HCT116 (cell line): Measurements from ENCODE around the gene BDH2.

Source experiments
- CTCF ChIP-seq, 3 experiments: fragments of 200-600 bp in 1 of 3; sonication (generic) in 1 of 3; IDR thresholded peaks in 2 of 3; conservative IDR thresholded peaks in 1 of 3; 2 replicates each; pipeline ENCODE4 v1.5.1; 2012 to 2017; ENCODE audit warnings: low read depth in 2 of 3, low read length in 2 of 3, antibody characterized with exemption in 1 of 3, borderline replicate concordance in 1 of 3, control low read depth in 1 of 3, mild to moderate bottlenecking in 1 of 3, mixed read lengths in 1 of 3, mixed run types in 1 of 3, moderate library complexity in 1 of 3; ENCODE audit not compliant: insufficient read depth in 1 of 3
- EGR1 ChIP-seq: IDR thresholded peaks from 2 replicates; pipeline ENCODE4 v1.6.1; 2012; ENCODE audit warnings: low read depth
- ELF1 ChIP-seq: IDR thresholded peaks from 2 replicates; pipeline ENCODE4 v1.6.1; 2012; ENCODE audit warnings: low read depth, borderline replicate concordance
- EZH2 ChIP-seq: fragments of 200-600 bp; sonication (generic); IDR thresholded peaks from 2 replicates; pipeline ENCODE4 v1.6.1; 2017; ENCODE audit warnings: antibody characterized with exemption, mixed run types
- EZH2phosphoT487 ChIP-seq: fragments of 200-600 bp; IDR thresholded peaks from 2 replicates; pipeline ENCODE4 v1.6.1; 2018; ENCODE audit warnings: antibody characterized with exemption, borderline replicate concordance
- JUND ChIP-seq: IDR thresholded peaks from 2 replicates; pipeline ENCODE4 v1.6.1; 2012
- POLR2A ChIP-seq: IDR thresholded peaks from 2 replicates; pipeline ENCODE4 v1.7.0; 2011; ENCODE audit warnings: borderline replicate concordance; ENCODE audit not compliant: insufficient read depth, insufficient read length; ENCODE audit errors: extremely low read depth
- ZFX ChIP-seq: fragments of 450-650 bp; IDR thresholded peaks from 2 replicates; pipeline ENCODE4 v1.6.1; 2017
- TF ChIP-seq, protein P1 (sequence below): IDR thresholded peaks from 2 replicates; pipeline ENCODE4 v1.6.1; 2012

DNA sequence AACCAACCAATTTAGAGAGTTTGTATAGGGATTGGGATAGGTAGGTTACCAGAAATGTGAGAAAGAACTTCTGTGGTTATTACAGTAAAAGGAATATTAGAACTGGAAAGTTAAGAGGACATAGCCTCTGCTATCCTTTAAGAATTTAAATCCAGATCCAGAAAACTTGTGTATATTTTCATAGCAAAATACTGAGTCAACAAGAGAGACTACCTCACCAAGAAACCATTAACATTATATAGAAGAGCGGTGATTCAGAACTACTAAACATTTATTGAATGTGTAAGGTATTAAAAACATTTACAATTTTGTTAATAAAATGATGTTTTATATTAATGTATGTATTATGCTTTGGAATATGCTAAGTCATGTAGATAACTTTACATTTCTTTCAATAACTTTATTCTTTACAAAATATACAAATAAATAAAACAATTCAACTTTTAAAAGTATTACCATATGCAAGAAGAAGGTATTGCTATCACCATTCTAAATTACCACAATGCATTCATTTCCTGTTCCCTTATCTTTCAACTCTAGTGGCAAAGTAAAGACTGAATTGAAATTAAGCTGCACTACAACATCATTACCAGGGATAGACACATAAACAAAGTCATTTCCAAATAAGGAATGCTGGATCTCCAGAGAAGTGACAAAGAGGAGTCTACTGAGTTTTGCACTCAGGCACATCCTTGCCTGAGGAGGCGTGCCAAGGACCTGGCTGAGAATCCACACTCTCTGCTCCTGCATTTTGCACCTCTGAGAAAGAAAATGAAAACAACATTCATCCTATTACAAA, 6.1 kb upstream of the BDH2 start:
- TF ChIP-seq CTCF (IDR thresholded peaks at IDR 0.05 in 2 of 3, conservative IDR thresholded peaks at IDR 0.05 in 1 of 3; ENCODE audit: borderline replicate concordance in 1 of 3, insufficient read depth in 1 of 3, low read depth in 2 of 3, low read length in 2 of 3) (no peak), POLR2A (no peak), EZH2phosphoT487 (no peak), ZFX (no peak), EZH2 (no peak), JUND (no peak), EGR1 (no peak), ELF1 (no peak)
- TF ChIP-seq, protein P1, sequence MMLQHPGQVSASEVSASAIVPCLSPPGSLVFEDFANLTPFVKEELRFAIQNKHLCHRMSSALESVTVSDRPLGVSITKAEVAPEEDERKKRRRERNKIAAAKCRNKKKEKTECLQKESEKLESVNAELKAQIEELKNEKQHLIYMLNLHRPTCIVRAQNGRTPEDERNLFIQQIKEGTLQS = no peak
